ENCODE measurements around the gene ZFP36L1. TPM values are rescaled to one million over a fixed set of nuclear protein-coding genes. Genes with fewer than 3 reads are reported as not detected.

ZFP36L1 gene
- total RNA-seq, 1 experiment from 2014 or later = 304 TPM

Other genes with a start within 250 kb of the ZFP36L1 start
- gene ACTN1, start 186.2 kb upstream of the ZFP36L1 start, total RNA-seq (2021; ENCODE audit: unreplicated experiment) = 123 TPM